HUES48 (cell line): ENCODE measurements around the gene TRPM5.

Experiments
- H3K27ac ChIP-seq: one replicate; pipeline ENCODE4 v1.7.0; 2013; ENCODE audit warnings: low read depth, low read length, inconsistent platforms
- H3K27me3 ChIP-seq: 2 replicates; pipeline ENCODE4 v1.6.1; 2013; ENCODE audit warnings: mild to moderate bottlenecking, low read length; ENCODE audit not compliant: control insufficient read depth, insufficient read depth
- H3K36me3 ChIP-seq: 2 replicates; pipeline ENCODE4 v1.6.1; 2013; ENCODE audit warnings: low read length; ENCODE audit not compliant: control insufficient read depth, insufficient read depth
- H3K4me1 ChIP-seq: 2 replicates; pipeline ENCODE4 v1.6.1; 2013; ENCODE audit warnings: mild to moderate bottlenecking, low read length; ENCODE audit not compliant: control insufficient read depth, insufficient read depth
- H3K4me3 ChIP-seq: 2 replicates; pipeline ENCODE4 v1.5.1; 2013; ENCODE audit warnings: mild to moderate bottlenecking, low read depth, low read length
- H3K9ac ChIP-seq: 2 replicates; pipeline ENCODE4 v1.6.1; 2013; ENCODE audit warnings: mild to moderate bottlenecking, low read depth, low read length, moderate library complexity
- H3K9me3 ChIP-seq: 2 replicates; pipeline ENCODE4 v1.6.1; 2013; ENCODE audit warnings: low read length; ENCODE audit not compliant: control insufficient read depth, insufficient read depth

TRPM5 gene

DNA sequence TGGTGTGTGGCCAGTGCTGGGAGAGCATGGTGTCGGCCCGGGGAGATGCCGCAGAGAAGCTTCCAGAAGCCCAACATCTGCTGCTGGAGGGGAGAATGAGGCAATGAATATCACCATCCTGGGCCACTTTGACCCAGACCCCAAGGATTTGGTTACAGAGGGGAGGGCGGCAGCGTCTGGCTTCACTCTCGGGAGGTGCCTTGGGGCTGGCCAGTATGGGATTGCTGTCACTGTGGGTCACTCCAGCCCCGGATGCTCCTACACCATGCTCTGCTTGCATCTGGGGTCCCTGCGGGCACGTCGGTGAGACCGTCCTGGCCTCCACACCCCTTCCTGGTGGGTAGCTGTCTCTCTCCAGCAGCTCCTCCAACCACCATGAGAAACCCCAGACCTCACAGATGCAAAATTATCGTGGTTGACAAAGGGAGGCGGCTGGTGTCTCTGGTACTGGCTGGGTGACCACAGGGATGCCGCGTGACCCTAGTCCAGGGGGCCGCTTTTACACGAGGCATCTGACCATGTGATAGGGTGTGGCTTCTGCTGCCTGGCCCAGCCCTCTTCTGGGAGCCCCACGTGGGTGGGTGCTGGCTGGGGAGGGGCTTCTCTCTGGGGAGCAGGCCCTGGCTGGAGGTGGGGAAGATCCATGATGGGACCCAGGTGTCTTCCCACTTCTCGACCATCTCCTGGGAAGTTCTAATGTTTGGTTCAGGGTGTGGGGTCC is 6.2 kb upstream of the TRPM5 start:
- no peak overlapping the region for H3K4me3 ChIP-seq
- H3K27ac ChIP-seq: no peak overlapping the region
- H3K27me3 ChIP-seq: peaks cover 83% of the 10 kb centered on the region
- no peaks in the 10 kb centered on the region for H3K9me3 ChIP-seq
- H3K4me1 ChIP-seq: no peaks in the 10 kb centered on the region
- no peak overlapping the region for H3K9ac ChIP-seq
- no peaks in the 10 kb centered on the region for H3K36me3 ChIP-seq

DNA sequence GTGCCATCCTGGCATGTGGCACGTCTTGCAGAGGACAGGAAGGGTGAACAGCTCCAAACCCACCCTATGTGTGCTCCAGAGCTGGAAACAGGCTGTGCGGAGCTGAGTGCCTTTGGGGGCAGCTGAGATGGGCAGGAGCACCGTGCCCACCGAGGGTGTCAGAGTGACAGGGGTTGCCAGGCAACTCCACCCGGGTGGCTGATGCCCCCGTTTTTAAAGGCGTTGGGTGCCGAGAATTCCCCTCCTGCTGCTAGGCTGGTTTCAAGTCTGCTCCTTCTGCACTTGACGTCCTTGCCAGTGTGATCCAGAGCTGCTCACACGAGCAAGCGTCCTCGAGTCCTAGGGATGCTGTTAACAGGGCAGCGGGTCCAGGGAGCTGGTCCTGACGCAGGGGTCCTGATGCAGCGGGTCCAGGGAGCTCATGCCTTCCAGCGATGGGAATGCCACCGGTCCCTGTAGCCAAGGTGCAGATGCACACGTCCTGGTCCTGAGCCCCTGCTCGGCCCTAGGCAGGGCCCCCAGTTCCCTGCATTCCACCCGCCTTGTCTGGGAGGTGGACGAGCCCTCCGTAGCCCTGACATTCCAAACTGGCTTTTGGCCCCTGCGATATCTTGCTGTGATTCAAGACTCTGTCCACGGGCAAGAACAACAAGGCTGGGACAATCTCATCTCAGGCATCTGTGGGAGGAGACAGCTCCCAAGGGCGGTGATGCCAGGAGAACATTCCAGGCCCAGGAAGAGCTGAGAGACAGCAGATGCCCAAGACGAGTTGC is 5.4 kb upstream of the TRPM5 start:
- H3K9me3 ChIP-seq: no peaks in the 10 kb centered on the region
- peaks cover 86% of the 10 kb centered on the region for H3K27me3 ChIP-seq
- no peaks in the 10 kb centered on the region for H3K4me1 ChIP-seq
- no peak overlapping the region for H3K9ac ChIP-seq
- H3K36me3 ChIP-seq: no peaks in the 10 kb centered on the region
- no peak overlapping the region for H3K4me3 ChIP-seq
- H3K27ac ChIP-seq: no peak overlapping the region

DNA sequence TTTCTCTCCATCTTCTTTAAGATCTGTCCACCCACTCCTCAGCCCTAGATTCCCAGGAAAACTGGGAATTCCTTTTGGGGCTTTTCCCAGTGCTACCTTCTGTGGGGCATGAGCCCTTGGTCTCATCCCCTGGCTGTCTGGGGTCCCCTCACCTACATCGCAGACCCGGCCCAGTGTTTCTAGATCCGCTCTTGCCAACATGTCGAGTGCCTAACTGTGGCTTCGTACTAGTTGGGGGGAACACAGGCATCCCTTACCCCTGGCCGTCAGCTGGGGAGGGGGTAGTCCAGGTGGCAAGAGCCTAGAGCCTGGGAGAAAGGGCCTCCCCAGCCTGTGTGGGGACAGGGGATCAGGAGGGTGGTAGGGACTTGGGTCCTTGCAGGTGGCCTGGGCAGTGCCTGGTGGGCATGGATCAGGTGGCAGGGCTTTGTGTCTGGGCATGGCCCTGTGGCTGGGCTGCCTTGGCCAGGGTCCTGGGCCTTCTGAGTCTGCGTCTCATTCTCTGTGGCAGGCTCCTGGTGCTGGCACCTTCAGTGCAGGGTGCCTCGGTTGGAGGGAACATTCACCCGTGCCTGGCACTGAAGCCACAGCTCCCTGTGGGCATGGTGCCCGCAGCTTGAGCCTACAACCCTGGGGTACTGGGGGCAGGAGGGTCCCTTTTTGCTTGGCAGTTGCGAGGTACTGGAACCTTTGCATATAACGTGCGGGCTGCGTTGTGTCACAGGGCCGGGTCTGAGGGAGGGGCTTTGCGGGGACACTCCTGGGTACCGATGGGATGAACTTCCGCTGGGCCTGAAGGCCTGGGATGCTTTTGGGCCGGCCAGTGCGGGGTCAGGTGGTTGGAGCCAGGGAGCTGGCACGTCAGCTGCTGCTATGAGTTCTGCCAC is 4.6 kb upstream of the TRPM5 start:
- peaks cover 82% of the 10 kb centered on the region for H3K27me3 ChIP-seq
- no peaks in the 10 kb centered on the region for H3K36me3 ChIP-seq
- no peaks in the 10 kb centered on the region for H3K4me1 ChIP-seq
- no peak overlapping the region for H3K9ac ChIP-seq
- no peak overlapping the region for H3K4me3 ChIP-seq
- no peaks in the 10 kb centered on the region for H3K9me3 ChIP-seq
- no peak overlapping the region for H3K27ac ChIP-seq

DNA sequence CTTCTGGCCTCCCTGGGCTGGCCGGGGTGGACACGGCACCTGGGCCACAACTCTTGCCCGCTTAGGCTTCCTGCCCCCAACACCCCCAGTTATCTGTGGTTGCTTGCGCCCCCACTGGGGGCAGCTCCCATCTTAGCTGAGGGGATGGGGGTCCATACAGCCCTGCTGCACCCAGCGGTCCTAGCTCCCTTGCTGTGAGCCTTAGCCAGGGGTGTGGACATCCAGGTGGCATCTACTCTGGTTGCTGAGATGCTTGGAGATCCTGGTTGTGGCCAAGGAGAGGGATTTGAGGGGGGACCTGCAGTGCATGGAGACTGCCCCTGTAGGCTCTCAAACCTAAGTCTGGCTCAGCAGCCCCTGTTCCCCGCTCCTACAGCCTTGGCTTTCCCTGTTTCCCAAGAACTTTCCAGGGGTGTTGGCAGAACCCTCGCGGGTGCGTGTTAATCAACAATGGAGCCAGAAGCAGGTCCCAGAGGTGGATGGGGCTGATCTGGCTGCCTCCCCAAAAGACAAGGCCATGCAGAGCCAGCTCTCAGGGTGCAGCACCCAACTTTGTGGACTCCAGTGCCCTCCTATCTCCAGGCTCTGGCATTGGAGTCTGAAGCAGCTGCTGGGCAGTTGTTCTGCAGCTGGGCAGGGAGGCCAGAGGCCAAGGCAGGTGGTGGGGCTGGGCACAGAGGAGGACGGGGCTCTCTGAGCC is 3.8 kb upstream of the TRPM5 start:
- H3K36me3 ChIP-seq: no peaks in the 10 kb centered on the region
- no peak overlapping the region for H3K27ac ChIP-seq
- no peak overlapping the region for H3K4me3 ChIP-seq
- H3K4me1 ChIP-seq: no peaks in the 10 kb centered on the region
- H3K27me3 ChIP-seq: peaks cover 88% of the 10 kb centered on the region
- H3K9ac ChIP-seq: no peak overlapping the region
- H3K9me3 ChIP-seq: no peaks in the 10 kb centered on the region

DNA sequence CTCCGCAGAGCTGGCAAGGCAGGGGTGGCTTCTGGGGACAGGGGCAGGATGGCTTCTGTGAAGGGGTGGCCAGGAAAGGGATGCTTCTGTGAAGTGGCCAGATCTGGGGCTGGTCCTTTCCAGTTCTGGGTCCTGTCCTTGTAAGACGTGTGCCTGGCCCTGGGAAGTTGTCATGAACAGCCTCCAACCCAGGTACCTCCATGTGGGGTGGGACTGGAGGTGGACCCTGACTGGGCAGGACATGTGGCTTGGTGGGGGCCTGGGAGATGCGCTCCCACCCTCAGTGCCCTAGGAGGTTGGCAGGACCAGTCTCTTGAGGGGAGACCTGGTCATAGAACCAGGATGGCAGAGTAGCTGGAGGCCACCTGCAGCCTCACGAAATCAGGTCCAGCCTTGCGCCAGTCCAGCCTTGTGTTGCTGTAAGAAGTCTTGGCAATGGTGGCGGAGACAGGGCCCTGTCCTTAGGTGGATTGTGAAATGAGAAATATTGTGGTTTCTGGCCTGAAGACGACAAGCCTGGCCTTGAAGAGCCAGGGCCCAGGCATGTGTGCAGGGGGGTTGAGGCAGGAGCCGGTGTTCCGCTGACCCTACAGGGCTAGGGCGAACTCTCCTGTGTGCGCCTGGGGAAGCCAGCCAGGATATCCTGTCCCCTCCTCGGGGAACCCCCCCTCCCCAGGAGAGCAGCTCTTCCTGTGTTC is 3.1 kb upstream of the TRPM5 start:
- H3K27me3 ChIP-seq: peaks cover 90% of the 10 kb centered on the region

DNA sequence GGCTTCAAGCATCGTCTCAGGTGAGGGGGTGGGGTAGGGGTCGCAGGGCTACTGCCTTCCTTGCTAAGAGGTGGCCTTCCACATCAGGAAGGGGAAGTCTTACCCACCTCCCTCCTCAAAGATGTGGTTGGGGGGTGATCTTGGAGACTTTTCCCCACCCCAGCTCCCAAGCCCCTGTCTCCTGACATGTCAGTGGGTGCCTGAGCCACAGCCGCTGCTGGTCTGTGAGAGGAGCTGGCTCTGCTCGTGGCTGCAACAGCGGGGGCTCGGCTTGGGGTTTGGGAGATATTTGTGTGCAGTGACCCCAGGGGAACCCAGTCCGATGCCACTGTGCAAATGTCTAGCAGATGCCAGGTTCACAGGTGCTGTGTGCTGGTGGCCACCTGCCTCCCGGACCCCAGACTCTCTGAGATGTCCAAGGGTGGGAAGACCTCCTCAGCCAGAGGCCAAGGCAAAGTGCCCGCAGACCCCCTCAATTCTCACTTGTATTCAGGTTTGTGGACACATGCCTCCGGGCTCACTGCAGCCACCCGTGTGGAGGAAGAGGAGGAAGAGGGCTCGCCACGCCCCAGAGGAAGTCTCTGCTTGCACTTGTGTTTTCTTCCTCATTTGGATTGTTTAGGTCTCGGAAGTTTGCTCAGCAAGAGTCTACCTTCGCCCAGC is 2.4 kb upstream of the TRPM5 start:
- peaks cover 90% of the 10 kb centered on the region for H3K27me3 ChIP-seq
- no peak overlapping the region for H3K27ac ChIP-seq
- H3K4me3 ChIP-seq: no peak overlapping the region

More for the DNA sequence above, 3.1 kb upstream of the TRPM5 start:
- Histone ChIP-seq H3K27ac (no peak overlapping the region), H3K36me3 (no peaks in the 10 kb centered on the region), H3K4me1 (no peaks in the 10 kb centered on the region), H3K9ac (no peak overlapping the region), H3K9me3 (no peaks in the 10 kb centered on the region), H3K4me3 (no peak overlapping the region)

DNA sequence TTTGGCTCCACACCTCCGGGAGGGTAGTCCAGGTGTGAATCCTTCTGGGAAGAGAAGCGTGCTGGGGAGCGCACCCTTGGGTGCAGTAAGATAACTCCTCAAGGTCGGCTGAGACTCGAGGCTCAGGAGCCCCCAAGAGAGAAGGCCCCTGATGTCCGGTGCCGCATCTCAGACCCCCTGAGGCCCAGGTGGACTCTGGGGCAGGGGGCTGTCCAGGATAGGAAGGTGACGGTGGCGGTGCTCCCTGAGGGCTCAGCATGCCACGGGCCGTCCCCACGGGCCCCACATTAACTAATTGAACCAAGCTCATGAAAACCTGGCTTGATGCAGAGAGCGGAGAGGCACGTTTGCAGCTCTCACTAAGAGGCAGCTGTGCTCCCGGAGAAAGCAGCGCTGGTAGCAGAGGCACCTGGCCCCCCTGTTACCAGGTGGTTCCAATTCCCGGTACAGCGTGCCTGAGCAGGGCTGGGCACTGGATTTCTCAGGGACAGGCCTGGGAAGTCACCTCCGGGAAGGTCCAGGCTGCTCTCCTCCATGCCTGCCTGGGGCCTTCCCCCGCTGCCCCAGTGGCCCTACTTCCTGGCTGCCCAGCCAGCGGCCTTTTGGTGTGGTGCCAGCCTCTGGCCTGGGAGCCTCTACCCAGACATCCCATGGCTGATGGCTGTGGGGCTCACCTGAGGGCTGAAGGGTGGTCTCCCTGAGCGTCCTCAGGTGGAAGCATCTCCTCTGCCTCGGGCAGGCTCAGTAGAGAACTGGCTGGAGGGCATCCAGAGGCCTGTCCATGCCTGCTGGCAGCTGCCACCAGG is 1.6 kb upstream of the TRPM5 start:
- no peak overlapping the region for H3K9ac ChIP-seq
- no peak overlapping the region for H3K27ac ChIP-seq
- no peaks in the 10 kb centered on the region for H3K4me1 ChIP-seq
- H3K27me3 ChIP-seq: peaks cover 88% of the 10 kb centered on the region
- H3K4me3 ChIP-seq: peak overlapping the region; percentile 63; the same call in 1 of the 2 replicates
- no peaks in the 10 kb centered on the region for H3K36me3 ChIP-seq
- H3K9me3 ChIP-seq: no peaks in the 10 kb centered on the region

More for the DNA sequence above, 2.4 kb upstream of the TRPM5 start:
- H3K4me1 ChIP-seq: no peaks in the 10 kb centered on the region
- H3K9me3 ChIP-seq: no peaks in the 10 kb centered on the region
- no peaks in the 10 kb centered on the region for H3K36me3 ChIP-seq
- no peak overlapping the region for H3K9ac ChIP-seq

DNA sequence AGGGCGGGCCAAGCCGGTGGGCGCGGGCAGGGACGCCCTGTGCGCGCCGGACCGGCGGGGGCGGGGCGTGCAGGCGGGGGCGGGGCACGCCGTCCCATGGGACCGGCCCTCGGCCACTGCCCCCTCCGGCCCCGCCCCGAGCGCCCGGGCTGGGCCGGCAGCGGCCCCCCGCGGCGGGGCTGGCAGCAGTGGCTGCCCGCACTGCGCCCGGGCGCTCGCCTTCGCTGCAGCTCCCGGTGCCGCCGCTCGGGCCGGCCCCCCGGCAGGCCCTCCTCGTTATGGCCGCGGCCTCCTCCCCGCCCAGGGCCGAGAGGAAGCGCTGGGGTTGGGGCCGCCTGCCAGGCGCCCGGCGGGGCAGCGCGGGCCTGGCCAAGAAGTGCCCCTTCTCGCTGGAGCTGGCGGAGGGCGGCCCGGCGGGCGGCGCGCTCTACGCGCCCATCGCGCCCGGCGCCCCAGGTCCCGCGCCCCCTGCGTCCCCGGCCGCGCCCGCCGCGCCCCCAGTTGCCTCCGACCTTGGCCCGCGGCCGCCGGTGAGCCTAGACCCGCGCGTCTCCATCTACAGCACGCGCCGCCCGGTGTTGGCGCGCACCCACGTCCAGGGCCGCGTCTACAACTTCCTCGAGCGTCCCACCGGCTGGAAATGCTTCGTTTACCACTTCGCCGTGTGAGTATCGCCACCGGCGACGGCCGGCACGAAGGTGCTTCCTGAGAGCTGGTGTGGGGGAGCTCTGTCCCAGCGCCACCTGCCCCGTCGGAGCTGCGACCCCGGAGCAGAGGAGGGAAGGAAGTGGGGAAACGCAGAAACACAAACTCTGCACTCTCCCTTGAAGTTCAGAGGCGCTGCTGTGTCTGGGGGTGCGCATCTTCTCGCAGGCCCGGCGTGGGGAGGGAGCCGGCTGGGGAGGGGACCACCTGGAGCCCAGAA is 769 bp upstream of the TRPM5 start, which contains the start of gene KCNQ1:
TSS of gene KCNQ1 (plus strand) at position 188 of the 925 bp plus-strand sequence. CDS start at position 279, 91 bp downstream.
- Histone ChIP-seq H3K9me3 (no peaks in the 10 kb centered on the region), H3K36me3 (no peaks in the 10 kb centered on the region), H3K27me3 (peaks cover 89% of the 10 kb centered on the region), H3K9ac (no peak within 1 kb of the TSS), H3K4me1 (no peaks in the 10 kb centered on the region), H3K27ac (no peak within 1 kb of the TSS), H3K4me3 (peak within 1 kb of the TSS; percentile 63)
